Fibroblast of mammary gland (primary cell): ENCODE data around the gene CUBN.
"Not testable (repeated sequence)": the region's sequence is repeated elsewhere in the genome, so short reads cannot be mapped to it uniquely, and the experiment has no call there.

ENCODE experiments used
- DNase-seq: peaks from one replicate; pipeline ENCODE4 v3.0.0-alpha.2; 2010; ENCODE audit warnings: low read depth
- H3K4me3 ChIP-seq: 2 replicates; pipeline ENCODE4 v1.5.1; 2011; ENCODE audit warnings: low read depth, mild to moderate bottlenecking, low read length, moderate library complexity; ENCODE audit not compliant: control insufficient read depth
- TF ChIP-seq, protein P1 (sequence below): conservative IDR thresholded peaks from 2 replicates; pipeline ENCODE4 v1.5.1; 2011; ENCODE audit warnings: low read depth, low read length, inconsistent platforms; ENCODE audit not compliant: control insufficient read depth, insufficient read depth

CUBN gene

DNA sequence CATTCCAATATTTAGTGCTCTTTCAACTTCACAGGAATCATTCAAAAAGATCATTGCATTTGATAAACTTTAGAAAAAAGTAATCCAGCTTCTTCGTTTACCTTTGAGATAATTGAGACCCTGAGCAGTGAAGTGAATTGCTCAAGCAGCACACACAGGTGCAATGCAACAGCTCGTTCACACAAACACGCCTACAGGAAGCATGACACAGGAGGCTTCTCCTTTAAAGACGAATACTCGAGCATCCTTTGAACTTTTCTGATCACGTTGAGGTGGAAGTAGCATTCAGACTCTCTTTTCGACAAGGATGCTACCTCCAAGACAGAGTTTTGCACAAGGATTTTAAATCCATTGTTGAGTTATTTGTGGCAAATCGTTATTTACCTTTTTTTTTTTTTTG lies 294.4 kb downstream of the CUBN start:
- no peak for DNase-seq
- H3K4me3 ChIP-seq = no peak overlapping the region
- TF ChIP-seq, protein P1, sequence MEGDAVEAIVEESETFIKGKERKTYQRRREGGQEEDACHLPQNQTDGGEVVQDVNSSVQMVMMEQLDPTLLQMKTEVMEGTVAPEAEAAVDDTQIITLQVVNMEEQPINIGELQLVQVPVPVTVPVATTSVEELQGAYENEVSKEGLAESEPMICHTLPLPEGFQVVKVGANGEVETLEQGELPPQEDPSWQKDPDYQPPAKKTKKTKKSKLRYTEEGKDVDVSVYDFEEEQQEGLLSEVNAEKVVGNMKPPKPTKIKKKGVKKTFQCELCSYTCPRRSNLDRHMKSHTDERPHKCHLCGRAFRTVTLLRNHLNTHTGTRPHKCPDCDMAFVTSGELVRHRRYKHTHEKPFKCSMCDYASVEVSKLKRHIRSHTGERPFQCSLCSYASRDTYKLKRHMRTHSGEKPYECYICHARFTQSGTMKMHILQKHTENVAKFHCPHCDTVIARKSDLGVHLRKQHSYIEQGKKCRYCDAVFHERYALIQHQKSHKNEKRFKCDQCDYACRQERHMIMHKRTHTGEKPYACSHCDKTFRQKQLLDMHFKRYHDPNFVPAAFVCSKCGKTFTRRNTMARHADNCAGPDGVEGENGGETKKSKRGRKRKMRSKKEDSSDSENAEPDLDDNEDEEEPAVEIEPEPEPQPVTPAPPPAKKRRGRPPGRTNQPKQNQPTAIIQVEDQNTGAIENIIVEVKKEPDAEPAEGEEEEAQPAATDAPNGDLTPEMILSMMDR = no peak

DNA sequence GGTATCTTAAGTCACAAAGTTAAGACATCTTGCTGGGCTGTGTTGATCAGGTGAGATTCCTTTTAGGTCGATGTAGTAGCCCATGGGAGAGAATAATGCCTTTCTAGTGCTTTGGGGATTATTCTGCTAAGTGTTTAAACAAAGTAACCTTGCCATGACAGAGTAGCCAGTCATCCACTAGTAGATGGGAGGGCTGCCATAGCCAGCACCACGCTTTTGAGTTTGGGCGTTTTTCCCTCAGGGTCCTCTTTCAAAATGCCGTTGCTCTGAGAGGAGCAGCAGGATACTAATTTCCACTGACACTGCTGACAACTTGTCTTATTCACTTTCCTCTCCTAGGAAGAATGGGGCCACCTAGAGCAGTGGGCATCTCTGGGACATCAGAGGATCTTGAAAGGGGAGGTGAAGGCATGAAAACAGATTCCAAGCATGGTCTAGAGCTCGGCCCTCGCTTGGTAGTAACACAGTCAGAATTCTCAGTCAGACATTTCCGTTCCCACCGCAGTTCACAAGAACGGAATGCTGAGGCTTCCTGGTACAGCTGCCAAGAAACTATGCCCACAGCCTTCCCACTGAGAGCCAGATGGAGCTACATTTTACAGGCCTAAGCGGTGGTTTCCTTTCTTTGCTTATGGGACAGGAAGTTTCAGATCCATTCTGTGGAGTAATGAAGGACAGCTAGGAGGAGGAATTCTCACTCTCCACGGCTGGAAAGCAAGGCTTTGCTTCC lies 297.1 kb downstream of the CUBN start:
- no peak overlapping the region for H3K4me3 ChIP-seq
- peak; percentile 82 for DNase-seq
- TF ChIP-seq, protein P1 = no peak

GRCh38 chr10:16828701-16829175 lies 300.9 kb downstream of the CUBN start:
- peak overlapping the region; percentile 14 for H3K4me3 ChIP-seq
- peak; percentile 94 for DNase-seq
- TF ChIP-seq, protein P1 = no peak

GRCh38 chr10:16828114-16828568 lies 301.5 kb downstream of the CUBN start:
- TF ChIP-seq, protein P1 = peak; percentile 55
- no peak overlapping the region for H3K4me3 ChIP-seq
- DNase-seq = peak; percentile 88

- H3K4me3 ChIP-seq, DNase-seq: not testable (repeated sequence)
Measured at GRCh38 chr10:16827474-16827873, 302.1 kb downstream of the CUBN start.

DNA sequence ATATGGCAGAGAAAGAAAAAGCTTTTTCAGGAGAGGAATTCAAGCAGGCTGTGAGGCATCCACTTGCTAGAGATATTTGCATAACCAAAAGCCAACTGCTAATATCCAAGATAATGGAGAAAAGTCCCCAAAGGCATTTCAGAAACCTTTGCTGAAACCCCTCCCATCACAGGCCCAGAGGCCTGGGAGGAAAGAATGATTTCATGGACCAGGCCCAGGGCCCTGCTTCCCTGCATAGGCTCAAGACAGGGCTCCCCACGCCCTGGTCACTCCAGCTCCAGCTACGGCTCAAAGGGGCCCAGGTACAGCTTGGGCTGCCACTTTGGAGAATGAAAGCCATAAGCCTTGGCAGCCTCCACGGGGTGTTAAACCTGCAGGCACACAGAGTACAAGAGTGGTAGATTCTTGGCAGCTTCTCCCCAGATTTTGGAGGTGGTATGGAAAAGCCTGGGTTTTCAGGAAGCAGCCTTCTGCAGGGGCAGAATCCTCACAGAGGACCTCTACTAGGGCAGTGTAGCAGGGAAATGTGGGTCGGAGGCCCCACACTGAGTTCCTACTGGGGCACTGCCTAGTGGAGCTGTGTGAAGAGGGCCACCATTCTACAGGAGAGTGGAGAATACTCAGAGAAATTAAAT lies 306.8 kb downstream of the CUBN start:
- H3K4me3 ChIP-seq = no peak overlapping the region
- no peak for DNase-seq
- TF ChIP-seq, protein P1 = no peak

DNA sequence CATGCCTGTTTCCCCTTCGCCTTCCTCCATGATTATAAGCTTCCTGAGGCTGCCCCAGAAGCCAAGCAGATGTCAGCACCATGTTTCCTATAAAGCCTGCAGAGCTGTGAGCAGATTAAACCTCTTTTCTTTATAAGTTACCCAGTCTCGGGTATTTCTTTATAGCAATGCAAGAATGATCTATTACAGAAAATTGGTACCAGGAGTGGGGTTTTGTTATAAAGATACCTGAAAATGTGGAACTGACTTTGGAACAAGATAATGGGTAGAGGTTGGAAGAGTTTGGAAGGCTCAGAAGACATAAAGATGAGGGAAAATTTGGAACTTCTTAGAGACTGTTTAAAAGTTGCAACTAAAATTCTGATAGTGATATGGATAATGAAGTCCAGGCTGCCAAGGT lies 307.6 kb downstream of the CUBN start:
- no peak for DNase-seq
- TF ChIP-seq, protein P1 = no peak
- no peak overlapping the region for H3K4me3 ChIP-seq
